A549 (cell line): ENCODE measurements around the gene ANKS1B. TPM values are rescaled to one million over a fixed set of nuclear protein-coding genes. Genes with fewer than 3 reads are reported as not detected.

ENCODE experiments used
- ATAC-seq, 2 experiments: fragments of 200-7000 bp in 1 of 2; fragments of >200 bp in 1 of 2; cut with Nextera tagmentation in 1 of 2; cut with Tn5 transposase in 1 of 2; 3 replicates each; pipeline versions ENCODE4 v1.8.0 to v1.9.1; 2018 to 2020; ENCODE audit warnings: mild to moderate bottlenecking in 1 of 2, moderate library complexity in 1 of 2
- CTCF ChIA-PET: fragments of 300-600 bp; sonication (Branson Sonifier 250); formaldehyde crosslinking; extraction: SDS; loops from one replicate; lab custom pipeline; 2021; ENCODE audit warnings: antibody characterized with exemption, inconsistent platforms; lab: Yijun Ruan, JAX
- POLR2A ChIA-PET: fragments of 350-600 bp; formaldehyde crosslinking; extraction: SDS; loops from one replicate; lab custom pipeline; 2021; ENCODE audit warnings: antibody characterized with exemption, inconsistent platforms; lab: Yijun Ruan, JAX
- DNase-seq, 2 experiments: peaks; one replicate each; pipeline versions ENCODE4 v3.0.0 to v3.0.0-alpha.2; 2011 to 2016; ENCODE audit warnings: low read depth in 1 of 2, low spot score in 1 of 2
- FAIRE-seq: peaks from 2 replicates; lab custom pipeline; 2011; peaks lifted over from hg19 to GRCh38; lab: Jason Lieb, UNC
- H3K27ac ChIP-seq, 2 experiments: fragments of >200 bp; sonication (Bioruptor Twin); formaldehyde crosslinking; 3 replicates each; pipeline ENCODE4 v1.5.1; 2016 to 2017
- H3K4me1 ChIP-seq: fragments of >200 bp; sonication (Bioruptor Twin); formaldehyde crosslinking; 3 replicates; pipeline ENCODE4 v1.6.1; 2016
- H3K4me2 ChIP-seq: fragments of >200 bp; sonication (Bioruptor Twin); formaldehyde crosslinking; 3 replicates; pipeline ENCODE4 v1.6.1; 2016
- H3K4me3 ChIP-seq: fragments of >200 bp; sonication (Bioruptor Twin); formaldehyde crosslinking; 3 replicates; pipeline ENCODE4 v1.5.1; 2016
- H3K9me3 ChIP-seq: fragments of >200 bp; sonication (Bioruptor Twin); formaldehyde crosslinking; 3 replicates; pipeline ENCODE4 v1.6.1; 2016
- CEBPB ChIP-seq, 2 experiments: fragments of >200 bp in 1 of 2; sonication (Bioruptor Twin) in 1 of 2; formaldehyde crosslinking in 1 of 2; IDR thresholded peaks; 2 replicates each; pipeline ENCODE4 v1.6.1; 2012 to 2016
- E2F6 ChIP-seq: IDR thresholded peaks from 2 replicates; pipeline ENCODE4 v1.6.1; 2012; ENCODE audit warnings: low read depth, borderline replicate concordance
- EHF ChIP-seq: fragments of 250-450 bp; sonication (Bioruptor Pico); IDR thresholded peaks from 2 replicates; pipeline ENCODE4 v1.5.0; 2020; ENCODE audit warnings: mild to moderate bottlenecking
- ESRRA ChIP-seq: fragments of 150-350 bp; IDR thresholded peaks from 2 replicates; pipeline ENCODE4 v1.6.1; 2014; ENCODE audit warnings: mild to moderate bottlenecking, low read length, borderline replicate concordance
- FOSL2 ChIP-seq, 2 experiments: fragments of 450-650 bp in 1 of 2; fragments of >200 bp in 1 of 2; sonication (Bioruptor Twin) in 1 of 2; formaldehyde crosslinking; IDR thresholded peaks; 2 replicates each; pipeline versions ENCODE4 v1.5.0 to v1.6.1; 2016 to 2020; ENCODE audit warnings: mild to moderate bottlenecking in 1 of 2, moderate library complexity in 1 of 2
- HEYL ChIP-seq: fragments of 250-450 bp; sonication (Bioruptor Pico); IDR thresholded peaks from 2 replicates; pipeline ENCODE4 v1.8.0; 2021; ENCODE audit warnings: mild to moderate bottlenecking, moderate library complexity
- HMGXB4 ChIP-seq: fragments of 250-450 bp; sonication (Bioruptor Pico); IDR thresholded peaks from 2 replicates; pipeline ENCODE4 v1.5.0; 2021; ENCODE audit warnings: mild to moderate bottlenecking, moderate library complexity, borderline replicate concordance
- KDM5A ChIP-seq: fragments of 200-600 bp; sonication (generic); IDR thresholded peaks from 2 replicates; pipeline ENCODE4 v1.6.1; 2016; ENCODE audit warnings: antibody characterized with exemption, mild to moderate bottlenecking
- MAFK ChIP-seq: fragments of 450-650 bp; IDR thresholded peaks from 2 replicates; pipeline ENCODE4 v1.6.1; 2014; ENCODE audit not compliant: partially characterized antibody
- NPAS2 ChIP-seq: fragments of 250-450 bp; sonication (Bioruptor Pico); IDR thresholded peaks from 2 replicates; pipeline ENCODE4 v1.8.0; 2022; ENCODE audit warnings: mild to moderate bottlenecking, moderate library complexity, borderline replicate concordance
- POLR2A ChIP-seq: IDR thresholded peaks from 2 replicates; pipeline ENCODE4 v1.6.1; 2012; ENCODE audit warnings: mild to moderate bottlenecking, low read length
- RNF2 ChIP-seq: fragments of 200-600 bp; sonication (generic); IDR thresholded peaks from 2 replicates; pipeline ENCODE4 v1.6.1; 2016; ENCODE audit warnings: low read depth, mild to moderate bottlenecking, antibody characterized with exemption, moderate library complexity, borderline replicate concordance
- SREBF2 ChIP-seq: fragments of 450-650 bp; IDR thresholded peaks from 2 replicates; pipeline ENCODE4 v1.6.1; 2014; ENCODE audit warnings: mild to moderate bottlenecking, moderate library complexity
- TP53 ChIP-seq: fragments of 250-450 bp; sonication (Bioruptor Pico); IDR thresholded peaks from 2 replicates; pipeline ENCODE4 v1.5.0; 2021; ENCODE audit warnings: mild to moderate bottlenecking, moderate library complexity
- USF2 ChIP-seq: fragments of 450-650 bp; IDR thresholded peaks from 2 replicates; pipeline ENCODE4 v1.6.1; 2014; ENCODE audit warnings: antibody characterized with exemption
- ZFP36 ChIP-seq: fragments of 450-650 bp; IDR thresholded peaks from 2 replicates; pipeline ENCODE4 v1.6.1; 2014; ENCODE audit warnings: borderline replicate concordance; ENCODE audit not compliant: partially characterized antibody
- WGBS: methylation state at CpG from one replicate; pipeline ENCODE4 v1.1.6; 2017; ENCODE audit errors: missing lambda C conversion rate; 5-methylcytosine and 5-hydroxymethylcytosine counted together
- polyA plus RNA-seq, 4 experiments: library from polyadenylated mRNA; depleted of rRNA in 3 of 4; stranded (reverse); fragments of >200 nt; fragmentation: RNase III in 1 of 4; extraction: RNeasy Plus Mini Kit Qiagen cat#74134 plus additional on column Dnase treatment in 1 of 4; gene quantifications; 2 replicates in 3 of 4; 3 replicates in 1 of 4; pipeline ENCODE4 v1.2.3, GENCODE V29; 2011 to 2017
- TF ChIP-seq, protein P1 (sequence below): fragments of 200-600 bp; sonication (generic); IDR thresholded peaks from 2 replicates; pipeline ENCODE4 v1.6.1; 2016; ENCODE audit warnings: antibody characterized with exemption, mild to moderate bottlenecking, moderate library complexity
- TF ChIP-seq, protein P2 (sequence below): fragments of 150-350 bp; IDR thresholded peaks from 2 replicates; pipeline ENCODE4 v1.6.1; 2014; ENCODE audit warnings: low read depth, mild to moderate bottlenecking, low read length

Gene ANKS1B
- polyA plus RNA-seq, 2 of the 4 experiments (the other 2 are of a cell fraction): 1.5 to 2.2 TPM

DNA sequence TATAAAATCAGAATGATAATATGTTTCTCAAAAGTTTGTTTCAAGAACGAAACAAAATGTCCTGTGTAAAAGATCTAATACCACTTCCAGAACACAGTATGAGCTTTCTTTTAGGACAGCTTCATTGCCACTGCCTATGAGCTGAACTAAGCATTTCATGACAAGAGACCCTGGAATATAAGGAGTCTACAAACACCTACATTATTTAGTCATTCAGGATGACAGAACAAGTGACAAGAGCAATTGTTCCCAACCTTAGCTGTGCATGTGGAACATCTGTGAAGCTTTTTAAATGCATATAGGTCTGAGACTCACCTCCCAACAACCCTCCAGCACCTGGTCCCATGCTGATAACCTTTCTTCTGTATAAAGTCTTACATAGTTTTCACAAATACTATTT, 440.3 kb downstream of the ANKS1B start:
- no peak overlapping the region for H3K4me3 ChIP-seq
- ChIA-PET POLR2A (no interaction called here), CTCF (interaction anchor here (2.0 kb wide), 1 partner anchor 10 kb away, joined by 6 read pairs; no protein-coding TSS in a partner anchor)
- H3K4me1 ChIP-seq: no peaks in the 10 kb centered on the region
- H3K27ac ChIP-seq: no peak overlapping the region
- ATAC-seq (no peak), FAIRE-seq (peak; percentile 80), DNase-seq (no peak)
- TF ChIP-seq, protein P1, sequence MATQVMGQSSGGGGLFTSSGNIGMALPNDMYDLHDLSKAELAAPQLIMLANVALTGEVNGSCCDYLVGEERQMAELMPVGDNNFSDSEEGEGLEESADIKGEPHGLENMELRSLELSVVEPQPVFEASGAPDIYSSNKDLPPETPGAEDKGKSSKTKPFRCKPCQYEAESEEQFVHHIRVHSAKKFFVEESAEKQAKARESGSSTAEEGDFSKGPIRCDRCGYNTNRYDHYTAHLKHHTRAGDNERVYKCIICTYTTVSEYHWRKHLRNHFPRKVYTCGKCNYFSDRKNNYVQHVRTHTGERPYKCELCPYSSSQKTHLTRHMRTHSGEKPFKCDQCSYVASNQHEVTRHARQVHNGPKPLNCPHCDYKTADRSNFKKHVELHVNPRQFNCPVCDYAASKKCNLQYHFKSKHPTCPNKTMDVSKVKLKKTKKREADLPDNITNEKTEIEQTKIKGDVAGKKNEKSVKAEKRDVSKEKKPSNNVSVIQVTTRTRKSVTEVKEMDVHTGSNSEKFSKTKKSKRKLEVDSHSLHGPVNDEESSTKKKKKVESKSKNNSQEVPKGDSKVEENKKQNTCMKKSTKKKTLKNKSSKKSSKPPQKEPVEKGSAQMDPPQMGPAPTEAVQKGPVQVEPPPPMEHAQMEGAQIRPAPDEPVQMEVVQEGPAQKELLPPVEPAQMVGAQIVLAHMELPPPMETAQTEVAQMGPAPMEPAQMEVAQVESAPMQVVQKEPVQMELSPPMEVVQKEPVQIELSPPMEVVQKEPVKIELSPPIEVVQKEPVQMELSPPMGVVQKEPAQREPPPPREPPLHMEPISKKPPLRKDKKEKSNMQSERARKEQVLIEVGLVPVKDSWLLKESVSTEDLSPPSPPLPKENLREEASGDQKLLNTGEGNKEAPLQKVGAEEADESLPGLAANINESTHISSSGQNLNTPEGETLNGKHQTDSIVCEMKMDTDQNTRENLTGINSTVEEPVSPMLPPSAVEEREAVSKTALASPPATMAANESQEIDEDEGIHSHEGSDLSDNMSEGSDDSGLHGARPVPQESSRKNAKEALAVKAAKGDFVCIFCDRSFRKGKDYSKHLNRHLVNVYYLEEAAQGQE: no peak
- no peak for TF ChIP-seq E2F6
- TF ChIP-seq SREBF2: no peak
- H3K9me3 ChIP-seq: peaks cover 2% of the 10 kb centered on the region; the same call in 2 of the 3 replicates
- no peak overlapping the region for H3K4me2 ChIP-seq
- 0% methylated on average over 1 of the region's 1 CpG for WGBS

GRCh38 chr12:99529966-99530365, 454.8 kb downstream of the ANKS1B start:
- WGBS: 14% methylated on average over 2 of the region's 2 CpGs
- TF ChIP-seq E2F6: no peak
- TF ChIP-seq USF2: no peak
- no peak for TF ChIP-seq KDM5A
- TF ChIP-seq ZFP36: no peak
- no peak for TF ChIP-seq HMGXB4 (CRISPR knock-in tag)
- TF ChIP-seq EHF (CRISPR knock-in tag): no peak
- no peak for TF ChIP-seq CEBPB (IDR thresholded peaks at IDR 0.05)
- no peak for TF ChIP-seq MAFK
- no peak for TF ChIP-seq RNF2
- TF ChIP-seq, protein P2, sequence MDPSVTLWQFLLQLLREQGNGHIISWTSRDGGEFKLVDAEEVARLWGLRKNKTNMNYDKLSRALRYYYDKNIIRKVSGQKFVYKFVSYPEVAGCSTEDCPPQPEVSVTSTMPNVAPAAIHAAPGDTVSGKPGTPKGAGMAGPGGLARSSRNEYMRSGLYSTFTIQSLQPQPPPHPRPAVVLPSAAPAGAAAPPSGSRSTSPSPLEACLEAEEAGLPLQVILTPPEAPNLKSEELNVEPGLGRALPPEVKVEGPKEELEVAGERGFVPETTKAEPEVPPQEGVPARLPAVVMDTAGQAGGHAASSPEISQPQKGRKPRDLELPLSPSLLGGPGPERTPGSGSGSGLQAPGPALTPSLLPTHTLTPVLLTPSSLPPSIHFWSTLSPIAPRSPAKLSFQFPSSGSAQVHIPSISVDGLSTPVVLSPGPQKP: no peak
- TF ChIP-seq NPAS2 (CRISPR knock-in tag): no peak
- TF ChIP-seq POLR2A: no peak
- TF ChIP-seq ESRRA: no peak
- no peak for TF ChIP-seq TP53
- no peak for TF ChIP-seq HEYL (CRISPR knock-in tag)
- TF ChIP-seq FOSL2 (IDR thresholded peaks at IDR 0.05): no peak
- TF ChIP-seq FOSL2 (CRISPR knock-in tag; IDR thresholded peaks at IDR 0.05): no peak
- Histone ChIP-seq H3K4me2 (no peak overlapping the region), H3K9me3 (no peaks in the 10 kb centered on the region), H3K27ac (no peak overlapping the region), H3K4me1 (no peaks in the 10 kb centered on the region), H3K4me3 (no peak overlapping the region)
- ATAC-seq: no peak
- no peak for FAIRE-seq
- ChIA-PET POLR2A (no interaction called here), CTCF (no interaction called here)
- no peak for DNase-seq
